ENCODE measurements around the gene SYNCRIP. TPM values are rescaled to one million over a fixed set of nuclear protein-coding genes. Genes with fewer than 3 reads are reported as not detected.

SYNCRIP gene
- total and polyA plus RNA-seq, 2 donors (not counting 1 experiment from before 2014, with no cell fraction given) = 29.2 to 44.3 TPM

DNA sequence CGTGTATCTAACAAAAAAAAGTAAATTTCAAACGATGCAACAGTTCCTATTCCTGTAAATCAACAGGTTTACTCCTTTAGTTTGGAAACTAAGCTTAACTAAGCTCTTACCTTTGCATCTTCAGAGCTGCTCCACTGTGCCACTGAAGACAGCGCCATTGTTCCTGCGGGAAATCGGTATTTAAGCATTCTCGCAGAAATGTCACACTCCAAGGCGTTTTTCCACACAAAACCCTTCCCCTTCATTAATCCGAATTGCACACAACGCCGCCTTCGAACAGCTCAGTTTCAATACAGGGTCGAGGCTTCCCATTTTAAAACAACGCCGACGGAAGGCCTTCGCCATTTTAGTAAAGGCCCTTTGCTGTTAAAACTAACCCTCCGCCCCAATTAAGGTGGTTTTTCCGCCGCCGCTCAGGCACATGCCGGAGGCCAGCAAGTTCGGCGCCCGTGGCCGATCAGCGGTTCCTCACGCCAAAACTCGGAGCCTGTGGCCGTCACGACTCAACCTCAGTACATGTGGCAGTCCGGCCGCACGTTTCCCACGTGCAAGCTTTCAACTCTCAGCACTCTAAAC, 35.4 kb upstream of the SYNCRIP start:
- Histone ChIP-seq H3K79me2 (ENCODE audit: control insufficient read depth, insufficient read depth, low read length) (peaks cover 52% of the 10 kb centered on the region), H3K27ac (ENCODE audit: insufficient read depth, low read length) (peak overlapping the region; percentile 90)
- TF ChIP-seq, protein P1, sequence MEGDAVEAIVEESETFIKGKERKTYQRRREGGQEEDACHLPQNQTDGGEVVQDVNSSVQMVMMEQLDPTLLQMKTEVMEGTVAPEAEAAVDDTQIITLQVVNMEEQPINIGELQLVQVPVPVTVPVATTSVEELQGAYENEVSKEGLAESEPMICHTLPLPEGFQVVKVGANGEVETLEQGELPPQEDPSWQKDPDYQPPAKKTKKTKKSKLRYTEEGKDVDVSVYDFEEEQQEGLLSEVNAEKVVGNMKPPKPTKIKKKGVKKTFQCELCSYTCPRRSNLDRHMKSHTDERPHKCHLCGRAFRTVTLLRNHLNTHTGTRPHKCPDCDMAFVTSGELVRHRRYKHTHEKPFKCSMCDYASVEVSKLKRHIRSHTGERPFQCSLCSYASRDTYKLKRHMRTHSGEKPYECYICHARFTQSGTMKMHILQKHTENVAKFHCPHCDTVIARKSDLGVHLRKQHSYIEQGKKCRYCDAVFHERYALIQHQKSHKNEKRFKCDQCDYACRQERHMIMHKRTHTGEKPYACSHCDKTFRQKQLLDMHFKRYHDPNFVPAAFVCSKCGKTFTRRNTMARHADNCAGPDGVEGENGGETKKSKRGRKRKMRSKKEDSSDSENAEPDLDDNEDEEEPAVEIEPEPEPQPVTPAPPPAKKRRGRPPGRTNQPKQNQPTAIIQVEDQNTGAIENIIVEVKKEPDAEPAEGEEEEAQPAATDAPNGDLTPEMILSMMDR (conservative IDR thresholded peaks at IDR 0.05 in 1 of 2, IDR thresholded peaks at IDR 0.05 in 1 of 2; ENCODE audit: low read depth in 1 of 2, low read length in 2 of 2) = no peak
- TF ChIP-seq EZH2 (IDR thresholded peaks at IDR 0.05; ENCODE audit: low read length, missing control alignments) = no peak

DNA sequence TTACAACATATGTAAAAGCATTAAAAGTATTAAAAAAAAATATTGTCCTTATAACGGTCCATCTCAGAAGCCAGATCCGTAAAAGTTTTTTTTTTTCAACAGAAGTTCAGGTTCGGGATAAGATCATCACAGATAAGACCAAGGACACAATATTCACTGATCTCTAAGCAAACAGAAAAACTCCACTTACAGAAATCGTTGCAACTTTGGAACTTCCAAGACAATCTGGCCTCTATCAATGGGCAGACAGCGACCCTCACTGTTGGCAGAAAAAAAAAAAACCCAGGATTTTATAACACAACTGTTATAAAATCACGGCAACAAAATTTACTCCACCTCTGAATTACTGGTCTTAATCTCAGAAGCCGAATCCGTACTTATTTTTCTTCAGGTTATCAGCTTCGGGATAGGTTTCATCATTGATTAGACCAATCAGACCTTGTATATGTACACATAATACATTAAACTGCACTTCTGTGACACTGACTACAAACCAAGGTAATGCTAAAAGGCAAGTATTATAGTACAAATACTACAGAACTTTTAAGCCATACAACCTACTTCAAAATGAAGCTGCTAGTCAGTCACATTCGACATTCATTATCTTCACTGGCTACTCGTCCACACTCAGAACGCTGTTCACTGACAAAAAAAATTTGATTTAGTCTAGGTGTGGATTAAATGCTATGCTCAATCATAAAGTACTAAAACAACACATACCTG, 34.7 kb upstream of the SYNCRIP start:
- no peak for TF ChIP-seq EZH2 (IDR thresholded peaks at IDR 0.05; ENCODE audit: low read length, missing control alignments)
- TF ChIP-seq, protein P1 (conservative IDR thresholded peaks at IDR 0.05 in 1 of 2, IDR thresholded peaks at IDR 0.05 in 1 of 2; ENCODE audit: low read depth in 1 of 2, low read length in 2 of 2) = no peak

More for the DNA sequence above, 35.4 kb upstream of the SYNCRIP start:
- Histone ChIP-seq H3K27me3 (ENCODE audit: control insufficient read depth, insufficient read depth, low read length) (no peaks in the 10 kb centered on the region), H3K9ac (ENCODE audit: insufficient read depth, low read length) (peak overlapping the region; percentile 95), H3K9me3 (ENCODE audit: control insufficient read depth, insufficient read depth, low read depth, low read length) (no peaks in the 10 kb centered on the region), H3K4me1 (ENCODE audit: control insufficient read depth, extremely low read depth, insufficient read depth, low read length) (peaks cover 2% of the 10 kb centered on the region), H4K20me1 (ENCODE audit: control insufficient read depth, extremely low read depth, insufficient read depth, low read length) (peaks cover 6% of the 10 kb centered on the region), H3K36me3 (ENCODE audit: control insufficient read depth, insufficient read depth, low read length) (no peaks in the 10 kb centered on the region), H2AFZ (ENCODE audit: low read length) (no peak overlapping the region), H3K4me2 (ENCODE audit: extremely low read depth, insufficient read depth, low read length) (peak overlapping the region; percentile 93), H3K4me3 (replicated peaks in 1 of 4; ENCODE audit: control extremely low read depth in 1 of 4, insufficient read depth in 1 of 4, low read depth in 3 of 4, low read length in 4 of 4) (peak overlapping the region; percentile 84 to 99 (median 97))
- no peak for DNase-seq (ENCODE audit: low read depth in 2 of 2)

GRCh38 chr6:85676086-85676729, 33.5 kb upstream of the SYNCRIP start:
- H3K27ac ChIP-seq (ENCODE audit: insufficient read depth, low read length) = peak overlapping the region; percentile 40
- peak overlapping the region; percentile 84 to 99 (median 97) for H3K4me3 ChIP-seq (replicated peaks in 1 of 4; ENCODE audit: control extremely low read depth in 1 of 4, insufficient read depth in 1 of 4, low read depth in 3 of 4, low read length in 4 of 4)
- no peaks in the 10 kb centered on the region for H3K27me3 ChIP-seq (ENCODE audit: control insufficient read depth, insufficient read depth, low read length)
- TF ChIP-seq, protein P1 (conservative IDR thresholded peaks at IDR 0.05 in 1 of 2, IDR thresholded peaks at IDR 0.05 in 1 of 2; ENCODE audit: low read depth in 1 of 2, low read length in 2 of 2) = no peak
- no peak for TF ChIP-seq EZH2 (IDR thresholded peaks at IDR 0.05; ENCODE audit: low read length, missing control alignments)
- H3K4me1 ChIP-seq (ENCODE audit: control insufficient read depth, extremely low read depth, insufficient read depth, low read length) = peaks cover 2% of the 10 kb centered on the region
- H3K4me2 ChIP-seq (ENCODE audit: extremely low read depth, insufficient read depth, low read length) = peak overlapping the region; percentile 93
- DNase-seq (ENCODE audit: low read depth in 2 of 2) = peak in 1 of 2 donors; percentile 50
- H4K20me1 ChIP-seq (ENCODE audit: control insufficient read depth, extremely low read depth, insufficient read depth, low read length) = peaks cover 6% of the 10 kb centered on the region
- peaks cover 49% of the 10 kb centered on the region for H3K79me2 ChIP-seq (ENCODE audit: control insufficient read depth, insufficient read depth, low read length)
- no peak overlapping the region for H2AFZ ChIP-seq (ENCODE audit: low read length)
- no peaks in the 10 kb centered on the region for H3K36me3 ChIP-seq (ENCODE audit: control insufficient read depth, insufficient read depth, low read length)
- peak overlapping the region; percentile 48 for H3K9ac ChIP-seq (ENCODE audit: insufficient read depth, low read length)
- H3K9me3 ChIP-seq (ENCODE audit: control insufficient read depth, insufficient read depth, low read depth, low read length) = no peaks in the 10 kb centered on the region

More for the DNA sequence above, 34.7 kb upstream of the SYNCRIP start:
- DNase-seq (ENCODE audit: low read depth in 2 of 2) = peak in 1 of 2 donors; percentile 55
- Histone ChIP-seq H3K4me3 (replicated peaks in 1 of 4; ENCODE audit: control extremely low read depth in 1 of 4, insufficient read depth in 1 of 4, low read depth in 3 of 4, low read length in 4 of 4) (peak overlapping the region; percentile 84 to 99 (median 97)), H4K20me1 (ENCODE audit: control insufficient read depth, extremely low read depth, insufficient read depth, low read length) (peaks cover 6% of the 10 kb centered on the region), H2AFZ (ENCODE audit: low read length) (no peak overlapping the region), H3K79me2 (ENCODE audit: control insufficient read depth, insufficient read depth, low read length) (peaks cover 52% of the 10 kb centered on the region), H3K36me3 (ENCODE audit: control insufficient read depth, insufficient read depth, low read length) (no peaks in the 10 kb centered on the region), H3K4me1 (ENCODE audit: control insufficient read depth, extremely low read depth, insufficient read depth, low read length) (peaks cover 2% of the 10 kb centered on the region), H3K9ac (ENCODE audit: insufficient read depth, low read length) (peak overlapping the region; percentile 95), H3K27me3 (ENCODE audit: control insufficient read depth, insufficient read depth, low read length) (no peaks in the 10 kb centered on the region), H3K4me2 (ENCODE audit: extremely low read depth, insufficient read depth, low read length) (peak overlapping the region; percentile 93), H3K9me3 (ENCODE audit: control insufficient read depth, insufficient read depth, low read depth, low read length) (no peaks in the 10 kb centered on the region), H3K27ac (ENCODE audit: insufficient read depth, low read length) (peak overlapping the region; percentile 90)

Measured in fibroblast of lung (primary cell).